Measurements from ENCODE around the gene RRP8.

DNA sequence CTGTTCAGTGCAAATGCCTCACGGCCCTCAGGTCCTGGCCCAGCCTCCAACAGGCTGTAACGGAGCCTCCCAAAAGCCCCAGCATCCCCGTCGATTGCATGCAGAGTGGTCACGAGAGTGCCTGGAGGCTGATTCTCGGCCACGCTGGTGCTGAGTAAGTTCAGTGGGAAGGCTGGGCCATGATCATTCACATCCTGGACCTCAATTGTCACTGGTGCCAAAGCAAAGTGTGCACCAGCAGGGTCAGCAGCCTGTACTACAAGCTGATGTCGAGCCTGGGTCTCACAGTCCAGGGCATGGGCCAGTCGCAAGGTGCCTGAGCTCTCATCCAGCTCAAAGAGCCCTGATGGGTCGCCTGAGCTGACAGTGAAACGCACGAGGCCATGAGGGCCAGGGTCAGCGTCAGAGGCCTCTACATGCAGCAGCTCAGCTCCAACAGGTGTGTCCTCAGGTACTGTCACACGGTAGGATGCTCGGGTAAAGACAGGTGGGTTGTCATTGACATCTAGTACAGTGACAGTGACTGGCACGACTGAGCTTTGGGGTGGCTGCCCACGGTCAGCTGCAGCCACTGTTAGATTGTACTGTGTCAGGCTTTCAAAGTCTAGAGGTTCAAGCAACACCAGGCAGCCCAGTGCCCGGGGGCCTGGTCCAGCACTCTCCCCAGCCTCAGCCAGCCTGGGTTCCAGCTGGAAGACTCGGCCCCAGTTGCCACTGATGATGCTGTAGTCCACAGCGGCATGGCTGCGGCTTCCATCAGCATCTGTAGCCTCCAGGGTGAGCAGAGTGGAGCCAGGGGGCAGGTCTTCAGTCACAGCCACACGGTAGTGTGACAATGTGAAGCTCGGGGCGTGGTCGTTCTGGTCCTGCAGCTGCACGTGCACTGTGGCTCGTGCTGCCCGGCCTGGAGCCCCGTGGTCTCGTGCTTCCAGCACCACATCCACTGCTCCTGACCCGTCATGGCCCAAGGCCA lies 20.3 kb upstream of the RRP8 start:
- TF ChIP-seq EZH2 (IDR thresholded peaks at IDR 0.05) (no peak), POLR2AphosphoS5 (IDR thresholded peaks at IDR 0.05; ENCODE audit: borderline replicate concordance, low read depth, low read length) (no peak)
